Forelimb muscle (tissue), 1 donor: ENCODE data around the gene ALG14. TPM values are rescaled to one million over a fixed set of nuclear protein-coding genes. Genes with fewer than 3 reads are reported as not detected.
"Not testable (repeated sequence)": the region's sequence is repeated elsewhere in the genome, so short reads cannot be mapped to it uniquely, and the experiment has no call there.

ENCODE experiments used
- DNase-seq: peaks from one replicate; pipeline ENCODE4 v3.0.0-alpha.2; 2013; ENCODE audit warnings: low read depth
- polyA plus RNA-seq: library from polyadenylated mRNA; unstranded; fragments of 120-200 nt; gene quantifications from one replicate; pipeline ENCODE4 v1.2.1, GENCODE V29; 2013; ENCODE audit not compliant: insufficient read length

ALG14 gene, protein sequence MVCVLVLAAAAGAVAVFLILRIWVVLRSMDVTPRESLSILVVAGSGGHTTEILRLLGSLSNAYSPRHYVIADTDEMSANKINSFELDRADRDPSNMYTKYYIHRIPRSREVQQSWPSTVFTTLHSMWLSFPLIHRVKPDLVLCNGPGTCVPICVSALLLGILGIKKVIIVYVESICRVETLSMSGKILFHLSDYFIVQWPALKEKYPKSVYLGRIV
- 5.4 TPM for polyA plus RNA-seq

DNA sequence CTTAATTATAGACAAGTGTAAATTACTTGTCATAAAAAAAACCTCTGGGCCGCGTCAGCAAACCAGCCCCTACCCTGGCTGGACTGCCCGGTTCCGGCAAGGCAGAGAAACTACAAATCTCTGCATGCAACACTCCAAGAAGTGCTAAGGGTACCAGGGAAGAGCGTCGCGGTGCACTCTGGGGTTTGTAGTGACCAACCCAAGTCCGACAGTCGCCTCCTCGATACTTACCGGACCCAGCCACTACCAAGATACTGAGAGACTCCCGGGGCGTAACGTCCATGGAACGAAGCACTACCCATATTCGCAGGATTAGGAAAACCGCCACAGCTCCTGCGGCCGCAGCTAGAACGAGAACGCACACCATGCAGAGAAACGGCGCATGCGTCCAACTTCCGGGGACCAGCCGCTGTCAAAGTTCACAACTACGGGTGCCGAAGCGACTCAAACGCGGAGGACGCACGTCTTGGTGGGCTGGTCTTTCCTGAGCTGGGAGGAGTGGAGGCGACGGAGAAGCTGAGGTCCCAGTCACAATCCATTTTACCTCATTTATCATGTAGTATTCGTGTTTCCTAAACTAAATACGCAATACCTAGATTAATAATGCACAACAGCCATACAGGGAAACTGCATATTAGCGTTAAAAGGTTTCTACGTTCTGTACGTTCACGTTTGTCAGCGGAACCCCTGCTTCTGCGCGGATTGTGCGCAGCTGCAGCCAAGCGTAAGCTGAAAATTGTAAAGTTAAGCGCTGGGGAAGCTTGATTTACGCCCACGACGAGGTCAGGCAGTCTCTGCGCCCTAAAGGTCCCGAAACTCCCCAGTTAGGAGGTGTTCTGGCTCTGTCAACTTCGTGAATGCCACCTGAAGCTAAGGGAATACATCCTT, at the start of gene ALG14:
TSS of gene ALG14 (minus strand) at position 420 of the 888 bp plus-strand sequence. CDS start at position 367, 53 bp downstream.
- peak; percentile 96 for DNase-seq

- DNase-seq = no peak
Observed at GRCh38 chr1:95122151-95122697, 49.5 kb upstream of the ALG14 start.

GRCh38 chr1:95119273-95119672, 46.5 kb upstream of the ALG14 start:
- DNase-seq = no peak

DNA sequence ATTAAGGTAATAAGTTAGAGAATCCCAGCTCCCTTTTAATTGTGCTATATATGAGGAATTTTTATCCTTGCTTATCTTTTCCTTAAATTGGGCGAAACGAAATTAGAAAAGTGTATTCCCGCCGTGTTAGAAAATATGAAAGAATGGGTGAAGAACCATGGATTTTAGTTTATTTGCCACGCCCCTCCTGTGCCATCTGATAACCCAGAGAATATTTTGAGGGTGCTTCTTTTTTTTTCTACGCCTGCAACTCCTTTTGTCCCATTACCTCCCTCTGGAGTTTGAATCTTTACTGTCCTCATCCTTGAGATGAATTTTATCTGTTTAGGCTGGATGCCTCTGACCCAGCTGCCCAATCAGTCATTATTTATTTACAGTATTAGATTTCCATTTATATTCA, 46.0 kb upstream of the ALG14 start:
- no peak for DNase-seq

DNA sequence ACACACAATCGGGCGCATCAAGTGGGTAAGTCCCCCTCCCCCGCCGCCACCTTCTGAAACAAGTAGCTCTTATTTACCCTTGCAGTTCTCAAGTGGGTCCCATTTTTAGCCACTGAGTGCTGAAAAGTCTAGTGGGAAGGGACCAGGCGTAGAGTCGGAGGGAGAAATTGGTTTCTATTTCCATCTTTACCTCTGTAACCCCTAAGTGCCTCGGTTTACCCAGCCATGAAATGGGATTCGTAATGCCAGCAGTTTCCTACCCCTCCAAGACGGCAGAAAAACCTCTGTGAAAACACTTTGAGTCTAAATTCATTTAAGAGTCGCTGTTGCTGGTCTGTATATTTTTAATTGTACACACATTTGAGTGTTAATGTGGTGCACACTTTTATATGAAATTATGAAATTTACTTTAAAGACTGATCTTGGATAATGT, 45.3 kb upstream of the ALG14 start:
- DNase-seq = no peak

GRCh38 chr1:95117207-95118066, 44.7 kb upstream of the ALG14 start, which contains the start of gene TLCD4:
Gene TLCD4 (plus strand): TSS chr1:95117355. CDS start chr1:95143902, 26,547 bp downstream.
- no peak for DNase-seq

- no peak for DNase-seq
Observed at GRCh38 chr1:95116580-95117206, 43.9 kb upstream of the ALG14 start.

- DNase-seq = no peak
Observed at GRCh38 chr1:95115708-95116137, 43.0 kb upstream of the ALG14 start.

GRCh38 chr1:95113684-95114083, 40.9 kb upstream of the ALG14 start:
- DNase-seq = no peak

DNA sequence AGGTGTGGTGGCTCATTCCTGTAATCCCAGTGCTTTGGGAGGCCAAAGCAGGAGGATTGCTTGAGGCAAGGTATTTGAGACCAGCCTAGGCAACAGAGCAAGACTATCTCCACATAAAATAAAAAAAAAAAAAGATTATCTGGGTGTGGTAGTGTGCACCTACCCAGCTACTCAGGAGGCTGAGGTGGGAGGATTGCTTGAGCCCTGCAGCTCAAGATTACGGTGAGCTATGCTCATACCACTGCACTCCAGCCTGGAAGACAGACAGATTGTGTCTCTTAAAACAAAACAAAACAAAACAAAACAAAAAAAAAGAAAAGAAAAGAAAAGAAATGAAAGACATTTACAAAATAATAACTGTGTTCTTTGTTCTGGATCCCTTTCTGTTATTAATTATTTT, 38.3 kb upstream of the ALG14 start:
- DNase-seq = no peak

- no peak for DNase-seq
Observed at GRCh38 chr1:95108792-95109191, 36.0 kb upstream of the ALG14 start.

DNA sequence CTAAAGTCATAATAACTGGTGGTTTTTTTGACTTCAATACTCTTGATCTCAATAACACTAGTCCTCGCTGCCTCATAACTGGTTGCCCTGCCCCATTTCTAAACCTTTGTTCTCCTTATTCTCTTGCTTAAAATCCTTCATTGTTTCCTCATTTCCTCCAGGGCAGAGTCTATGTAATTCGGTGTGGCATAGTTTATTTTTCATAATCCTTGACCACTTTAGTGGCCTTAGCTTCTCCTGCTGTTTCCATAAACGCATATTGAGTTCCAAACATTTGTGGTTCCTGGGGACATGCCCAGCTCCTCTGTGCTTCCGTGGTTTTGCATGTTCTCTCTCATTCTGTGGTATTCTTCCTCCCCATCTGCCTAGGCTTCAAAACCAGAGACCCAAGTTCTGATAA, 25.4 kb upstream of the ALG14 start:
- DNase-seq = no peak

DNA sequence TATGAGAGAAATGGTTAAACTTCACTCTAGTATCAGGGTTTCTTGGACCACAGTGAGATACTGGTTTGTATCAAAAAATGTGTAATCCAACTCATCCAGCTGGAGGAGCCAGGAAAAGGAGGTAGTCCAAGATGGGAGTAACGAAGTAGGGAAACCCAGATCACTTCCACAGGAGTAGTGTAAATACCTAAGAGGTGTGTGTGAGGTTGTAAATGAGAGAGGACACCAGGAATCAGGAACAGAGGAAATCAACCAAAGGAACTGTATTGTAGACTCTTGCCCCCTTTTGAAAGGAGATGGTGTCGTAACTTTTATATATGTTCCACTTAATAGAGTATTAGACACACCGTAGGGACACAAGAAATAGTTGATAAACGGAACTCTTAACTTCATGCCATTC, 24.7 kb upstream of the ALG14 start:
- DNase-seq = no peak

DNA sequence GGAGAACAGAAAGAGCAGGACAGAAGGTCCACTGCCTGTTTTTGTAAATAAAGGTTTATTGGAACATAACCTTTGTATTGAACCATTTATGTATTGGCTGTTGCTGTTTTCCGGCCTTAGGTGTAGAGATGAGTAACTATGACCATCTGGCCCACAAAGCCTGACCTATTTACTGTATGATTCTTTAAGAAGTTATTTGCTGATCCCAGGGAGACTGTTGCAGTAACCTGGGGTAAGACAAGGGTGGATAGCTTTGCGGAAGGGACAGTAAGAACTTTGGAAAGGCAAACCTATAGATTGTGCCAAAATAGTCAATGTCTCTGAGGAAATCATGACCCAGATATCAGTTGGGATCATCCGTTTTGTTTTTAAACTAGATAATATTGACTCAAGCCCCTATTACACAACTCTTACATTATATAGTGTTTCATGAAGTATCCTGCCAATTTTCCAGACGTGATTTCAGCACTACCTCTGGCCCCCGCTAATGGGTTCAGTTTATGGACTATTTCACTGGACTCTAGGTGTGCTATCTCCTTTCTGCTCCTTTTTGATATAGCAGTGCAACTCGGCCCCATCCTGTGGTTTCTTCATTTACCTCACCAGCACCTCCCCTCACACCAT, 23.6 kb upstream of the ALG14 start:
- no peak for DNase-seq

GRCh38 chr1:95095833-95096217, 23.1 kb upstream of the ALG14 start:
- no peak for DNase-seq

- DNase-seq = no peak
Observed at GRCh38 chr1:95094923-95095322, 22.2 kb upstream of the ALG14 start.

GRCh38 chr1:95093296-95093695, 20.5 kb upstream of the ALG14 start:
- no peak for DNase-seq

- not testable (repeated sequence) for DNase-seq
Observed at GRCh38 chr1:95092891-95093290, 20.1 kb upstream of the ALG14 start.

DNA sequence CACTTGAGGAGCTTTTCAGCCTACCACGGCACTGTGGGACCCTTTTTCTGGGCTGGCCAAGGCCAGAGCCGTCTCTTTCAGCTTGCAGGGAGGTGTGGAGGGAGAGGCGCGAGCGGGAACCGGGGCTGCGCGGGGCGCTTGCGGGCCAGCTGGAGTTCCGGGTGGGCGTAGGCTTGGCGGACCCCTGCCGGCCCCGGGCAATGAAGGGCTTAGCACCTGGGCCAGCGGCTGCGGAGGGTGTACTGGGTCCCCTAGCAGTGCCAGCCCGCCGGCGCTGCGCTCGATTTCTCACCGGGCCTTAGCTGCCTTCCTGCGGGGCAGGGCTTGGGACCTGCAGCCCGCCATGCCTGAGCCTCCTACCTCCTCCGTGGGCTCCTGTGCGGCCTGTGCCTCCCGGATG, 18.5 kb upstream of the ALG14 start:
- not testable (repeated sequence) for DNase-seq

GRCh38 chr1:95089650-95090287, 17.0 kb upstream of the ALG14 start:
- no peak for DNase-seq
